DOHH2 (cell line): ENCODE data around the gene SNHG17.
"Not testable (repeated sequence)": the region's sequence is repeated elsewhere in the genome, so short reads cannot be mapped to it uniquely, and the experiment has no call there.

Experiments
- H3F3A ChIP-seq: fragments of 200-600 bp; sonication (generic), shearing (Covaris generic); 2 replicates; pipeline ENCODE4 v1.6.0; 2016; ENCODE audit warnings: antibody characterized with exemption, mild to moderate bottlenecking; ENCODE audit not compliant: control insufficient read depth, insufficient read depth
- H3K27ac ChIP-seq: fragments of 200-600 bp; sonication (generic); 2 replicates; pipeline ENCODE4 v1.5.1; 2014; ENCODE audit warnings: low read depth, mild to moderate bottlenecking, low read length, moderate library complexity
- H3K27me3 ChIP-seq: fragments of 200-600 bp; sonication (generic); 2 replicates; pipeline ENCODE4 v1.6.1; 2014; ENCODE audit warnings: mild to moderate bottlenecking, low read length, mixed read lengths; ENCODE audit not compliant: control insufficient read depth
- H3K36me3 ChIP-seq: fragments of 200-600 bp; sonication (generic); 2 replicates; pipeline ENCODE4 v1.6.1; 2014; ENCODE audit warnings: mild to moderate bottlenecking, low read length, moderate library complexity, mixed read lengths; ENCODE audit not compliant: control insufficient read depth
- H3K4me1 ChIP-seq: fragments of 200-600 bp; sonication (generic); 2 replicates; pipeline ENCODE4 v1.6.1; 2014; ENCODE audit warnings: mild to moderate bottlenecking, low read length, mixed read lengths; ENCODE audit not compliant: control insufficient read depth
- H3K4me2 ChIP-seq: fragments of 200-600 bp; sonication (generic); 2 replicates; pipeline ENCODE4 v1.6.0; 2014; ENCODE audit warnings: mild to moderate bottlenecking, low read length, moderate library complexity
- H3K4me3 ChIP-seq: fragments of 200-600 bp; sonication (generic); 2 replicates; pipeline ENCODE4 v1.5.1; 2014; ENCODE audit warnings: mild to moderate bottlenecking, low read length, mixed read lengths
- H3K79me2 ChIP-seq: fragments of 200-600 bp; sonication (generic); 2 replicates; pipeline ENCODE4 v1.6.1; 2014; ENCODE audit warnings: mild to moderate bottlenecking, low read length, mixed read lengths; ENCODE audit not compliant: control insufficient read depth
- H3K9me2 ChIP-seq: fragments of 200-600 bp; sonication (generic); replicated peaks from 2 replicates; pipeline ENCODE4 v1.6.1; 2014; ENCODE audit warnings: mild to moderate bottlenecking, low read length, mixed read lengths; ENCODE audit not compliant: control insufficient read depth
- H3K9me3 ChIP-seq: fragments of 200-600 bp; sonication (generic); 2 replicates; pipeline ENCODE4 v1.6.1; 2014; ENCODE audit warnings: antibody characterized with exemption, low read length, mixed read lengths; ENCODE audit not compliant: control insufficient read depth, insufficient read depth
- H4K20me1 ChIP-seq: fragments of 200-600 bp; sonication (generic); 2 replicates; pipeline ENCODE4 v1.6.0; 2014; ENCODE audit warnings: low read depth, mild to moderate bottlenecking, antibody characterized with exemption, low read length, moderate library complexity; ENCODE audit not compliant: control insufficient read depth, insufficient read depth
- CTCF ChIP-seq: fragments of 200-600 bp; sonication (generic); IDR thresholded peaks from one replicate; pipeline ENCODE4 v1.5.1; 2014; ENCODE audit warnings: antibody characterized with exemption, mild to moderate bottlenecking, low read depth, low read length; ENCODE audit not compliant: poor library complexity, severe bottlenecking
- EZH2phosphoT487 ChIP-seq: fragments of 200-600 bp; sonication (generic); IDR thresholded peaks from 2 replicates; pipeline ENCODE4 v1.6.1; 2017; ENCODE audit warnings: borderline replicate concordance, mild to moderate bottlenecking, antibody characterized with exemption, low read length, moderate library complexity, mixed read lengths

Gene SNHG17

DNA sequence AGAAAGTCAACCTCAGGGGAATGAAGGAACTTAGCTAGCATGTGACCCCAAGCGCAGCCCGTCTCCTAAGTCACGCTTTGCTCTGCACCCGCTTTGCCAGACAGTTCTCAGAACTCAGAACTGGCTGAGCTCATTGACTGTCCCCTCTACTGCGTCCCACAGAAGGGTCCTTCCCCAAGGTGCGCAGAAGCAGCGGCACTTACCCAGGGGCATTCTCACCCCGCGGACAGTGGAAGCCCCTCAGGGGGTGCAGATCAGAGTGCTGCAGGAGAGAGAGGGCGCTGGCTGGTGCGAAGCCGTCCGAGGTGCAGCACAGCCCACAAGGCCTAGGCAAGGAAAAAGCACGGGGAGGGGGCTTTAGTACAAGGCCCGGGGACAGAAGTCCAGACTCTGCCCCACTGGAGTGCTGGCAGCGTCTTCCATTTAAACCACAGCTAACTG lies 807 bp downstream of the SNHG17 start:
- no peaks in the 10 kb centered on the region for H3K9me2 ChIP-seq
- peak overlapping the region; percentile 68 for H3K27ac ChIP-seq
- peak overlapping the region; percentile 67 for H3K4me2 ChIP-seq
- no peak for TF ChIP-seq EZH2phosphoT487
- TF ChIP-seq CTCF, result peak; percentile 23
- H4K20me1 ChIP-seq, result peaks cover 31% of the 10 kb centered on the region
- peak overlapping the region; percentile 88 for H3K4me3 ChIP-seq
- peaks cover 53% of the 10 kb centered on the region for H3K36me3 ChIP-seq
- no peaks in the 10 kb centered on the region; the same call in 1 of the 2 replicates for H3K27me3 ChIP-seq
- no peaks in the 10 kb centered on the region for H3F3A ChIP-seq
- H3K9me3 ChIP-seq, result no peaks in the 10 kb centered on the region
- peaks cover 56% of the 10 kb centered on the region for H3K79me2 ChIP-seq
- peaks cover 33% of the 10 kb centered on the region for H3K4me1 ChIP-seq

- no peak overlapping the region for H3K27ac ChIP-seq
- peaks cover 34% of the 10 kb centered on the region for H4K20me1 ChIP-seq
- peaks cover 33% of the 10 kb centered on the region for H3K4me1 ChIP-seq
- H3K9me2 ChIP-seq, result no peaks in the 10 kb centered on the region
- H3K4me2 ChIP-seq, result peak overlapping the region; percentile 67
- peaks cover 65% of the 10 kb centered on the region for H3K79me2 ChIP-seq
- TF ChIP-seq CTCF, result no peak
- no peak for TF ChIP-seq EZH2phosphoT487
- peak overlapping the region; percentile 88 for H3K4me3 ChIP-seq
- H3K27me3 ChIP-seq, result no peaks in the 10 kb centered on the region; the same call in 1 of the 2 replicates
- peaks cover 62% of the 10 kb centered on the region for H3K36me3 ChIP-seq
- H3F3A ChIP-seq, result no peaks in the 10 kb centered on the region
- no peaks in the 10 kb centered on the region for H3K9me3 ChIP-seq
These were observed 1.7 kb downstream of the SNHG17 start for GRCh38 chr20:38433304-38433972.

GRCh38 chr20:38432870-38433269 lies 2.3 kb downstream of the SNHG17 start:
- not testable (repeated sequence) for H3K9me2 ChIP-seq, H3K27ac ChIP-seq, H3K9me3 ChIP-seq, H3F3A ChIP-seq, H3K27me3 ChIP-seq
- Histone ChIP-seq H4K20me1 (peaks cover 39% of the 10 kb centered on the region), H3K4me3 (peak overlapping the region; percentile 88), H3K36me3 (peaks cover 68% of the 10 kb centered on the region), H3K4me1 (peaks cover 33% of the 10 kb centered on the region), H3K4me2 (peak overlapping the region; percentile 67), H3K79me2 (peaks cover 70% of the 10 kb centered on the region)

DNA sequence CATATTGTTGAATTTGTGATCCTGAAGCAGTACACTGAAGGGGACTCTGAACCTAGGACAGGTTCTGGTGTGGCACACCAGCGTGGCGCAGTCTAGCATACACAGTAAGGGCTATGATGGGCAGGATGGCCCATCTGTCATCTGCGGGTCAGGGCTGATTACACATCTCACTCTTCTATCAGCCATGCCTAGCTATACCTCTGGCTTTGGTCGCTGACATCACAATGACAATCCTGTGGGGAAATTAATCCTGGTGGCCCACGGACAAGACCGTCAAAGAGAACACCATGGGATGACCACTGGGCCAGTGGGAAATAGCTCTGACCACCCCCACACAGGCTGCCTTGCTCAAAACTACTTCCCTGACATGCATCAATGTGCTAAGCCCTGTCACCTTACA lies 2.8 kb downstream of the SNHG17 start:
- no peaks in the 10 kb centered on the region for H3K9me3 ChIP-seq
- TF ChIP-seq EZH2phosphoT487 (no peak), CTCF (no peak)
- peaks cover 2% of the 10 kb centered on the region; the same call in 1 of the 2 replicates for H3F3A ChIP-seq
- H3K4me2 ChIP-seq, result peak overlapping the region; percentile 67
- H3K9me2 ChIP-seq, result no peaks in the 10 kb centered on the region
- no peaks in the 10 kb centered on the region; the same call in 1 of the 2 replicates for H3K27me3 ChIP-seq
- H3K36me3 ChIP-seq, result peaks cover 73% of the 10 kb centered on the region
- peaks cover 76% of the 10 kb centered on the region for H3K79me2 ChIP-seq
- H3K4me3 ChIP-seq, result peak overlapping the region; percentile 88
- H3K4me1 ChIP-seq, result peaks cover 33% of the 10 kb centered on the region
- H3K27ac ChIP-seq, result no peak overlapping the region
- peaks cover 41% of the 10 kb centered on the region for H4K20me1 ChIP-seq
